ENCODE data around the gene SART1.

GRCh38 chr11:65937766-65938165, 23.8 kb upstream of the SART1 start:
- TF ChIP-seq FOXA1 (IDR thresholded peaks at IDR 0.05) (no peak), CTCF (IDR thresholded peaks at IDR 0.05; ENCODE audit: low read depth, low read length, missing input control) (no peak), NR2F2 (IDR thresholded peaks at IDR 0.05) (no peak), TAF1 (conservative IDR thresholded peaks at IDR 0.05) (no peak)
